Liver (tissue), 9 donors: ENCODE measurements around the gene PTH1R. TPM values are rescaled to one million over a fixed set of nuclear protein-coding genes. Genes with fewer than 3 reads are reported as not detected.

ENCODE experiments used
- DNase-seq: peaks from one replicate; pipeline ENCODE4 v3.0.0-alpha.2; 2017; ENCODE audit warnings: low spot score
- H3K27ac ChIP-seq, 2 donors: one replicate each; pipeline ENCODE4 v1.7.0; 2013; ENCODE audit warnings: inconsistent platforms in 2 of 2, low read length in 2 of 2, control low read depth in 1 of 2, low read depth in 1 of 2, mild to moderate bottlenecking in 1 of 2
- H3K27me3 ChIP-seq, 4 donors: one replicate each; pipeline versions ENCODE4 v1.6.1 to v1.7.0; 2013; ENCODE audit warnings: low read length in 3 of 4, inconsistent platforms in 1 of 4, mild to moderate bottlenecking in 1 of 4, moderate library complexity in 1 of 4; ENCODE audit not compliant: control insufficient read depth in 4 of 4, insufficient read depth in 4 of 4
- H3K36me3 ChIP-seq, 4 donors: one replicate each; pipeline versions ENCODE4 v1.6.1 to v1.7.0; 2013; ENCODE audit warnings: low read length in 3 of 4, mild to moderate bottlenecking in 3 of 4, low read depth in 1 of 4, moderate library complexity in 1 of 4; ENCODE audit not compliant: control insufficient read depth in 4 of 4, insufficient read depth in 3 of 4
- H3K4me1 ChIP-seq, 4 donors: one replicate each; pipeline versions ENCODE4 v1.6.1 to v1.7.0; 2013; ENCODE audit warnings: low read length in 3 of 4, mild to moderate bottlenecking in 3 of 4, moderate library complexity in 1 of 4; ENCODE audit not compliant: control insufficient read depth in 4 of 4, insufficient read depth in 4 of 4
- H3K4me3 ChIP-seq, 3 donors: one replicate each; pipeline versions ENCODE4 v1.6.1 to v1.7.0; 2013; ENCODE audit warnings: low read length in 3 of 3, control low read depth in 1 of 3, low read depth in 1 of 3, mild to moderate bottlenecking in 1 of 3
- H3K9ac ChIP-seq, 2 donors: one replicate each; pipeline ENCODE4 v1.7.0; 2013; ENCODE audit warnings: low read length in 2 of 2, mild to moderate bottlenecking in 2 of 2, moderate library complexity in 2 of 2, control low read depth in 1 of 2, low read depth in 1 of 2
- H3K9me3 ChIP-seq, 4 donors: one replicate each; pipeline versions ENCODE4 v1.6.1 to v1.7.0; 2013; ENCODE audit warnings: low read length in 3 of 4; ENCODE audit not compliant: control insufficient read depth in 4 of 4
- EGR1 ChIP-seq, 2 donors: IDR thresholded peaks; 2 replicates each; pipeline ENCODE4 v1.6.1; 2016 to 2018; ENCODE audit warnings: antibody characterized with exemption in 2 of 2, low read depth in 2 of 2
- FOXA1 ChIP-seq: IDR thresholded peaks from 2 replicates; pipeline ENCODE4 v1.6.1; 2016; ENCODE audit warnings: antibody characterized with exemption
- GABPA ChIP-seq, 2 donors: IDR thresholded peaks in 1 of 2; conservative IDR thresholded peaks in 1 of 2; 2 replicates each; pipeline ENCODE4 v1.6.1; 2016; ENCODE audit warnings: antibody characterized with exemption in 2 of 2, mild to moderate bottlenecking in 1 of 2, moderate library complexity in 1 of 2
- HNF4G ChIP-seq: IDR thresholded peaks from 2 replicates; pipeline ENCODE4 v1.6.1; 2016; ENCODE audit warnings: antibody characterized with exemption
- JUND ChIP-seq, 2 donors: IDR thresholded peaks; 2 replicates each; pipeline ENCODE4 v1.6.1; 2016; ENCODE audit warnings: antibody characterized with exemption in 2 of 2
- NR2F2 ChIP-seq: IDR thresholded peaks from 2 replicates; pipeline ENCODE4 v1.6.1; 2016; ENCODE audit warnings: antibody characterized with exemption
- RAD21 ChIP-seq, 2 donors: IDR thresholded peaks; 2 replicates each; pipeline ENCODE4 v1.6.1; 2016; ENCODE audit warnings: antibody characterized with exemption in 2 of 2, mild to moderate bottlenecking in 2 of 2
- SP1 ChIP-seq: IDR thresholded peaks from 2 replicates; pipeline ENCODE4 v1.6.1; 2018; ENCODE audit warnings: antibody characterized with exemption, mild to moderate bottlenecking
- TAF1 ChIP-seq: conservative IDR thresholded peaks from 2 replicates; pipeline ENCODE4 v1.6.1; 2016; ENCODE audit warnings: antibody characterized with exemption, mild to moderate bottlenecking
- YY1 ChIP-seq: IDR thresholded peaks from 2 replicates; pipeline ENCODE4 v1.6.1; 2016; ENCODE audit warnings: antibody characterized with exemption, mild to moderate bottlenecking
- WGBS: extraction: QIAGEN DNeasy Blood & Tissue Kit; methylation state at CpG from one replicate; pipeline ENCODE4 v1.1.7; 2013; 5-methylcytosine and 5-hydroxymethylcytosine counted together
- polyA plus RNA-seq, 2 donors: library from polyadenylated mRNA; stranded (reverse) in 1 of 2; unstranded in 1 of 2; fragments of 200-250 nt in 1 of 2; fragments of >200 nt in 1 of 2; fragmentation: Nextera tagmentation in 1 of 2; extraction: Ambion mirVana in 1 of 2; gene quantifications; one replicate each; pipeline versions ENCODE4 v1.2.1 to v1.2.3, GENCODE V29; 2013 to 2015
- total RNA-seq, 2 donors: library from RNA; depleted of rRNA; stranded (reverse); fragments of >200 nt; gene quantifications; one replicate each; pipeline ENCODE4 v1.2.3, GENCODE V29; 2014
- TF ChIP-seq, protein P1 (sequence below): IDR thresholded peaks from 2 replicates; pipeline ENCODE4 v1.6.1; 2016; ENCODE audit warnings: antibody characterized with exemption
- TF ChIP-seq, protein P2 (sequence below): IDR thresholded peaks from 2 replicates; pipeline ENCODE4 v1.6.1; 2016; ENCODE audit warnings: antibody characterized with exemption
- TF ChIP-seq, protein P3 (sequence below): IDR thresholded peaks from 2 replicates; pipeline ENCODE4 v1.6.1; 2016; ENCODE audit warnings: antibody characterized with exemption, mild to moderate bottlenecking
- TF ChIP-seq, protein P4 (sequence below): IDR thresholded peaks from 2 replicates; pipeline ENCODE4 v1.6.1; 2016; ENCODE audit warnings: antibody characterized with exemption
- donor health status: healthy.
- donor health status: healthy.
- donor health status: healthy.
- donor health status: healthy.
- donor health status: healthy.

The PTH1R gene
- total and polyA plus RNA-seq, 4 donors = 7.2 to 28.4 (median 23.6) TPM

DNA sequence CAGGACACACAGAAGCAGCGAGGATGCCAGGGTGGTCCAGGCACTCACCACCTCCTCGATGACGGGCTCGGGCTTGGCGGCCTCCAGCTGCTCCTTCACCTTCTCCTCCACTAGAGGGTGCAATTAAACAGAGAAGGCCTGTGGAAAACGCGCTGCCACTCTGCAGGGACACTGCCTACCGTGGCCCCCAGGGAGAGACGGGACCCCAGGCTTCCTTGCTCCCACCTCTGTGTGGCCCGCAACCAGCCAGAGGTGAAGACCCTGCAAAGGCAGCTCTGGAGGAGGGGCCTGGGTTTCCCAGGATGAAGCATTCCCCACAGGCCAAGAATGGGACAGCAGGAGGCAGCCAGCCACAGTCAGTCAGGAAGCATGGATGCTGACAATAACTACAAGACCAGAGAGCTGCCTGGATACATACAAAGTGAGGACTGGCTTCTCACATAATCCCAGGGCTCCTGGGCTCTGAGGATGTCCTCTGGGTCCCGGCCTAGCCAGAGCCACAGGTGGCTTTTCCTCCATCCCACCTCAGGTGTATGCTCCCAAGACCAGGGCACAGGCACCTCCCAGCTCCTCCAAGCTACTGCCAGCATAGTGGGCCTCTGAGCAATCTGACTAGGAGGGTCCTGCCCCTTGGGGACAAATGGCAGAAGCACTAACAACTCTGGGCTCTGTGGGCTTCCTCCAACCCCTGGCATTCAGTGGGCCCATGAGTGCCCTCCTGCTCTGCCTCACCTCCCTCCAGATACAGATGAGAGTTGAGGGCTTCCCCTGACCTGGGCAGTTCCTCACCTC, 46.2 kb downstream of the PTH1R start (continued):
- TF ChIP-seq, protein P1, sequence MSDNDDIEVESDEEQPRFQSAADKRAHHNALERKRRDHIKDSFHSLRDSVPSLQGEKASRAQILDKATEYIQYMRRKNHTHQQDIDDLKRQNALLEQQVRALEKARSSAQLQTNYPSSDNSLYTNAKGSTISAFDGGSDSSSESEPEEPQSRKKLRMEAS = no peak
- TF ChIP-seq HNF4G = no peak
- TF ChIP-seq YY1 = no peak

DNA sequence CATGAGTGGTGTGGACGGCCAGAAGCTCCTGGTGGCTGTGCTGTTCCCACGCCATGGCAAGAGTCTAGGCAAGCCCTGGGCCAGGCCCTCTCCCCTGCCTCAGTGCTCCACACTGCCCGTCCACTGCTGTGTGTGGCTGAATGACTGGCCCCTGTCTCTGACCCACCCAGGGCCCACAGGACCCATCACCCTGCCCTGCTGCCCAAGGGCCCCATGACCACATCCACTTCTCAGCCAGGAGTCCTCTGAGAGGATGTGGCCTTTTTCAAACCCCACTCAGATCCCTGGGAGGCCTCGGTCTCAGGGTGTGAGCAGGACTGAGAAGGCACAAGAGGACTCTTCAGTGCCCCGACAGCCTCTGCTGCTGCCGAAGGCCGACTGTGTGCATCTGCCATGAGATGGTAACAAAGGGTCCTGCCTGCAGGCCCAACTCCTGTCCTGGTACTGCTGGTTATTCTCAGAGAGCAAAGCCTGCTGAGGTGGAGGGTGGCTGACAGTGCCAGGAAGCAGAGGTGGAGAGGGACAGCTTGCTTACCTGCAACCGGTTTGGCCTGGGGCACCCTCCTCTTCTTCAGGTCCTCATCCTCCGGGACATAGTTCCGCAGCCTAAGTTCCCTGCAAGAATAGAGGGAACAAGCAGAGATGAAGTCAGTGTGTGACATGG, 47.5 kb downstream of the PTH1R start:
- Histone ChIP-seq H3K9ac (no peak overlapping the region), H3K27me3 (no peaks in the 10 kb centered on the region), H3K36me3 (peaks cover 30 to 49% (median 37%) of the 10 kb centered on the region in 4 donors), H3K4me1 (peaks cover 2 to 17% (median 8%) of the 10 kb centered on the region in 4 donors), H3K9me3 (no peaks in the 10 kb centered on the region), H3K27ac (no peak overlapping the region), H3K4me3 (no peak overlapping the region)
- WGBS = 93% methylated on average over 10 of the region's 10 CpGs
- DNase-seq = no peak
- TF ChIP-seq, protein P2, sequence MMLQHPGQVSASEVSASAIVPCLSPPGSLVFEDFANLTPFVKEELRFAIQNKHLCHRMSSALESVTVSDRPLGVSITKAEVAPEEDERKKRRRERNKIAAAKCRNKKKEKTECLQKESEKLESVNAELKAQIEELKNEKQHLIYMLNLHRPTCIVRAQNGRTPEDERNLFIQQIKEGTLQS = no peak

DNA sequence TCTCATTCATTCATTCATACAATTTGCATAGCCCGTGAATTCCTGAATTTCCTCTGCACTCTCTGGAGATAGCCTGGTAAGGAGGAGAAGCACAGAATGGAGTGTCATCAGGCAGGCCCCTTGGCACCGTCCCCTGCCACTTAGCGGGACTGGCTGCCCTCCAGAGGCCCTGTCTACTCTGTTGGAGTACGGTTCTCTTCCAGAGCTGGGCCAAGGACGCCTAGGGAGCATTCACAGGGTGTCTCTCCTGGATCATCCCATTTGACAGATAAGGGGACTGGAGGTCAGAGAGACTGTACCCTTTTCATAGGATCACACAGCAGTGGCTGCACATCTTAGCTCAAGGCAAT, 48.0 kb downstream of the PTH1R start:
- Histone ChIP-seq H3K9ac (no peak overlapping the region), H3K36me3 (peaks cover 27 to 45% (median 34%) of the 10 kb centered on the region in 4 donors), H3K27me3 (no peaks in the 10 kb centered on the region), H3K9me3 (no peaks in the 10 kb centered on the region), H3K4me1 (peaks cover 6 to 22% (median 13%) of the 10 kb centered on the region in 4 donors), H3K4me3 (no peak overlapping the region), H3K27ac (no peak overlapping the region)
- TF ChIP-seq JUND (IDR thresholded peaks at IDR 0.05) (no peak), RAD21 (IDR thresholded peaks at IDR 0.05) (no peak)
- 50% methylated on average over 5 of the region's 5 CpGs for WGBS
- DNase-seq = no peak

DNA sequence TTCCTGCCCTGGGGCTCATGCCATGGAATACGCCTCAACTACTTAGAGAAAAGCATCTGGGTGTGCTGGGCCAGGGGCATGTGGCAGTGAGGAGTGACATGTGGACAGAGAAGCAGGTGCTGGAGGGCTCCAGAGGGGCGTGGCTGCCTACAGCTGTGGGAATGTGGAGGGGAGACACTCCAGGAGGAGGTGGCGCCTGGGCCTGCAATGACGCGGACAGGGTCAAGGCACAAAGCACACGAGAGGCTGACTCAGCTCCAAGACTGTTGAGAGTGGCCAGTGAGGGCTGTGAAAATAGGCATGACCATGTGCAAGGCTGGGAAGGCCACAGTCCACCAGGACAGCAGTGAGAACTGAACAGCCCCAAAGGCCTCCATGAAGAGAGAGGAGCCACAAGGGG, 48.5 kb downstream of the PTH1R start:
- no peaks in the 10 kb centered on the region for H3K9me3 ChIP-seq
- H3K27me3 ChIP-seq = no peaks in the 10 kb centered on the region
- peaks cover 10 to 27% (median 17%) of the 10 kb centered on the region in 4 donors for H3K4me1 ChIP-seq
- 76% methylated on average over 6 of the region's 6 CpGs for WGBS
- no peak for DNase-seq
- no peak for TF ChIP-seq SP1
- TF ChIP-seq TAF1 = no peak
- no peak for TF ChIP-seq EGR1 (IDR thresholded peaks at IDR 0.05; ENCODE audit: low read depth in 2 of 2)
- TF ChIP-seq NR2F2 = no peak
- no peak overlapping the region for H3K9ac ChIP-seq
- H3K27ac ChIP-seq = no peak overlapping the region
- no peak overlapping the region for H3K4me3 ChIP-seq
- peaks cover 22 to 40% (median 30%) of the 10 kb centered on the region in 4 donors for H3K36me3 ChIP-seq

DNA sequence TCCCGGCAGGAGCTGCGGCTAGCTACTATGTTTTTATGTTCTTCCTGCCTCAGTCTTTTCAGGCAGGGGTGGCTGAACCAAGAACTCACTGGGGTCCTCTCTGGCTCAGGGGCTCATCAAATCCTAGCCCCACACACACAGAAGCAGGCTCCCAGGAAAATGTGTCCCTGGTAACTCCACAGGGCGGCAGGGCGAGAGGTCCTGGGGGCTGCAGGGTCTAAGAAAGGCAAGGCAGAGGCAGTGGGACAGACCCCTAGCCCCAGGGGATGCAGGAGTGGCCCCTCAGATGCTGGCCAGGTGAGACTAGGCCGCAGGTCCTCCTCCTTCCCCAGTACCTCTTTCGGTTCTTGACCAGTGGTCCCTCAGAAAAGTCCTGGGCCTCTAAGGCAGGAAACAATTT, 48.9 kb downstream of the PTH1R start:
- Histone ChIP-seq H3K9me3 (no peaks in the 10 kb centered on the region), H3K36me3 (peaks cover 18 to 36% (median 26%) of the 10 kb centered on the region in 4 donors), H3K27me3 (no peaks in the 10 kb centered on the region), H3K9ac (no peak overlapping the region), H3K27ac (no peak overlapping the region), H3K4me1 (peaks cover 14 to 31% (median 21%) of the 10 kb centered on the region in 4 donors), H3K4me3 (no peak overlapping the region)
- 96% methylated on average over 6 of the region's 6 CpGs for WGBS
- no peak for DNase-seq
- TF ChIP-seq YY1 (no peak), FOXA1 (no peak), NR2F2 (no peak), EGR1 (IDR thresholded peaks at IDR 0.05; ENCODE audit: low read depth in 2 of 2) (no peak), JUND (IDR thresholded peaks at IDR 0.05) (no peak), SP1 (no peak), GABPA (IDR thresholded peaks at IDR 0.05 in 1 of 2, conservative IDR thresholded peaks at IDR 0.05 in 1 of 2) (no peak)
- TF ChIP-seq, protein P1 = no peak
- TF ChIP-seq, protein P3, sequence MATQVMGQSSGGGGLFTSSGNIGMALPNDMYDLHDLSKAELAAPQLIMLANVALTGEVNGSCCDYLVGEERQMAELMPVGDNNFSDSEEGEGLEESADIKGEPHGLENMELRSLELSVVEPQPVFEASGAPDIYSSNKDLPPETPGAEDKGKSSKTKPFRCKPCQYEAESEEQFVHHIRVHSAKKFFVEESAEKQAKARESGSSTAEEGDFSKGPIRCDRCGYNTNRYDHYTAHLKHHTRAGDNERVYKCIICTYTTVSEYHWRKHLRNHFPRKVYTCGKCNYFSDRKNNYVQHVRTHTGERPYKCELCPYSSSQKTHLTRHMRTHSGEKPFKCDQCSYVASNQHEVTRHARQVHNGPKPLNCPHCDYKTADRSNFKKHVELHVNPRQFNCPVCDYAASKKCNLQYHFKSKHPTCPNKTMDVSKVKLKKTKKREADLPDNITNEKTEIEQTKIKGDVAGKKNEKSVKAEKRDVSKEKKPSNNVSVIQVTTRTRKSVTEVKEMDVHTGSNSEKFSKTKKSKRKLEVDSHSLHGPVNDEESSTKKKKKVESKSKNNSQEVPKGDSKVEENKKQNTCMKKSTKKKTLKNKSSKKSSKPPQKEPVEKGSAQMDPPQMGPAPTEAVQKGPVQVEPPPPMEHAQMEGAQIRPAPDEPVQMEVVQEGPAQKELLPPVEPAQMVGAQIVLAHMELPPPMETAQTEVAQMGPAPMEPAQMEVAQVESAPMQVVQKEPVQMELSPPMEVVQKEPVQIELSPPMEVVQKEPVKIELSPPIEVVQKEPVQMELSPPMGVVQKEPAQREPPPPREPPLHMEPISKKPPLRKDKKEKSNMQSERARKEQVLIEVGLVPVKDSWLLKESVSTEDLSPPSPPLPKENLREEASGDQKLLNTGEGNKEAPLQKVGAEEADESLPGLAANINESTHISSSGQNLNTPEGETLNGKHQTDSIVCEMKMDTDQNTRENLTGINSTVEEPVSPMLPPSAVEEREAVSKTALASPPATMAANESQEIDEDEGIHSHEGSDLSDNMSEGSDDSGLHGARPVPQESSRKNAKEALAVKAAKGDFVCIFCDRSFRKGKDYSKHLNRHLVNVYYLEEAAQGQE = no peak
- TF ChIP-seq, protein P4, sequence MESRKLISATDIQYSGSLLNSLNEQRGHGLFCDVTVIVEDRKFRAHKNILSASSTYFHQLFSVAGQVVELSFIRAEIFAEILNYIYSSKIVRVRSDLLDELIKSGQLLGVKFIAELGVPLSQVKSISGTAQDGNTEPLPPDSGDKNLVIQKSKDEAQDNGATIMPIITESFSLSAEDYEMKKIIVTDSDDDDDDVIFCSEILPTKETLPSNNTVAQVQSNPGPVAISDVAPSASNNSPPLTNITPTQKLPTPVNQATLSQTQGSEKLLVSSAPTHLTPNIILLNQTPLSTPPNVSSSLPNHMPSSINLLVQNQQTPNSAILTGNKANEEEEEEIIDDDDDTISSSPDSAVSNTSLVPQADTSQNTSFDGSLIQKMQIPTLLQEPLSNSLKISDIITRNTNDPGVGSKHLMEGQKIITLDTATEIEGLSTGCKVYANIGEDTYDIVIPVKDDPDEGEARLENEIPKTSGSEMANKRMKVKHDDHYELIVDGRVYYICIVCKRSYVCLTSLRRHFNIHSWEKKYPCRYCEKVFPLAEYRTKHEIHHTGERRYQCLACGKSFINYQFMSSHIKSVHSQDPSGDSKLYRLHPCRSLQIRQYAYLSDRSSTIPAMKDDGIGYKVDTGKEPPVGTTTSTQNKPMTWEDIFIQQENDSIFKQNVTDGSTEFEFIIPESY = no peak
